OCI-LY3 (cell line): Measurements from ENCODE around the gene CACNG8.

ENCODE experiments used
- H2AFZ ChIP-seq: fragments of 200-600, 300-600 bp; shearing (Covaris generic); 2 replicates; pipeline ENCODE4 v1.6.0; 2014; ENCODE audit warnings: antibody characterized with exemption, low read depth, low read length
- H3K27ac ChIP-seq: fragments of 200-600, 300-600 bp; sonication (generic); 2 replicates; pipeline ENCODE4 v1.5.1; 2014; ENCODE audit warnings: mild to moderate bottlenecking, low read length, moderate library complexity, mixed read lengths
- H3K27me3 ChIP-seq: fragments of 200-600, 300-600 bp; sonication (generic); 2 replicates; pipeline ENCODE4 v1.6.1; 2014; ENCODE audit warnings: low read depth, low read length, mixed read lengths
- H3K36me3 ChIP-seq: fragments of 200-600, 300-600 bp; sonication (generic); replicated peaks from 2 replicates; pipeline ENCODE3; 2014; ENCODE audit warnings: low read depth, low read length, mixed read lengths
- H3K4me1 ChIP-seq: fragments of 300-600, 200-600 bp; sonication (generic); 2 replicates; pipeline ENCODE4 v1.6.1; 2014; ENCODE audit warnings: low read length, mixed read lengths
- H3K4me2 ChIP-seq: fragments of 200-600, 300-600 bp; sonication (generic); 2 replicates; pipeline ENCODE4 v1.6.1; 2014; ENCODE audit warnings: low read length, mixed read lengths
- H3K4me3 ChIP-seq: fragments of 300-600, 200-600 bp; sonication (generic); 2 replicates; pipeline ENCODE4 v1.5.1; 2014; ENCODE audit warnings: antibody characterized with exemption, mild to moderate bottlenecking, low read length, moderate library complexity
- H3K79me2 ChIP-seq: fragments of 300-600, 200-600 bp; shearing (Covaris generic); 2 replicates; pipeline ENCODE4 v1.6.1; 2014; ENCODE audit warnings: mild to moderate bottlenecking, low read length, mixed read lengths
- H3K9ac ChIP-seq: fragments of 300-600, 200-600 bp; shearing (Covaris generic); 2 replicates; pipeline ENCODE4 v1.6.0; 2014; ENCODE audit warnings: mild to moderate bottlenecking, low read length, moderate library complexity
- H3K9me3 ChIP-seq: fragments of 200-600, 300-600 bp; shearing (Covaris generic); 2 replicates; pipeline ENCODE4 v1.6.1; 2014; ENCODE audit warnings: low read length, mixed read lengths; ENCODE audit not compliant: insufficient read depth
- H4K20me1 ChIP-seq: fragments of 200-600, 300-600 bp; sonication (generic); 2 replicates; pipeline ENCODE4 v1.6.1; 2016; ENCODE audit warnings: low read length, mixed read lengths; ENCODE audit not compliant: insufficient read depth
- EZH2phosphoT487 ChIP-seq: fragments of 200-600 bp; shearing (Covaris generic); IDR thresholded peaks from 2 replicates; pipeline ENCODE4 v1.6.1; 2018; ENCODE audit warnings: antibody characterized with exemption, mixed run types, low read depth
- TF ChIP-seq, protein P1 (sequence below): fragments of 200-600, 300-600 bp; sonication (generic); IDR thresholded peaks from 2 replicates; pipeline ENCODE4 v1.5.1; 2014; ENCODE audit warnings: antibody characterized with exemption, low read length, low read depth

CACNG8 gene

DNA sequence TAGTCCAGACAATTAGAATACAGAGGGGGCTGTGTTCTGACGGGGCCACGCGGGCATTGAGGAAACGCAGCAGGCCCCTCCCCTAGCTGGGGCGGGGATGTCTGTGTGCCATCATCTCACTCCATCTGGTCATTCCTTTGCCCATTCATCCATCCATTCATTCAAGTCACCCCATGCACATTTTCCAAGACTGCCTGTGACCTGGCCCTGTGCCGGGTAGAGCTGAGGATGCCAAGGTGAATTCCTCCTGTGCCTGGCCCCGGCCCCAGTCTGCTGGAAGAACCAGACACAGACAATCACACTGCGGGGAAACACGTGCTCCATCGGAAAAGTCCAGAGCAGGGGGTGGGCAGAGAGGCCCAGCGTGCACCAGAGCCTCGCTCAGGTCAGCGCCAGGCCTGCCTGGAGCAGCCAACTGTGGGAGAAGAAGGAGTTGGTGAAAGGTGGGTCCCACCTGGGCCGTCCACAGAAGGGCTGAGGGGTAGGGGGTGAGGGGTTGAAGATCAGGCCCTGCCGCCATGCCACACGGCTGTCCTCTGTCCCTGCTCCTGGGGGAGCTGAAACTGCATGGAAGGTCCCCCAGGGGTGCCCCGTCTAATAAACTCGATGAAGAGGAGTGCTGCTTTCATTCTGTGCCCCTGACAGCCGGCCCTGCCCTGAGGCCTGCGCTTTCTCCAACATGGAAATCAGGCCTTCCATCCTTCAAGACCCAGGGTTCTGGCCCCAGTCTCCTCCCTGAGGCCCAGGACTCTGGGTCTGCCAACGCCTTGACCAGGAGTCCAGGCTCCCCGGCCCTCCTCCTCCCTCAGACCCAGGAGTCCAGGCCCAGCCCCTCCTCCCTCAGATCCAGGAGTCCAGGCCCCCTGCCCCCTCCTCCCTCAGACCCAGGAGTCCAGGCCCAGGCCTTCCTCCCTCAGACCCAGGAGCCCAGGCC, 27.1 kb downstream of the CACNG8 start:
- no peak overlapping the region for H3K27ac ChIP-seq
- no peaks in the 10 kb centered on the region for H3K9me3 ChIP-seq
- H3K79me2 ChIP-seq, result no peaks in the 10 kb centered on the region
- H4K20me1 ChIP-seq, result no peaks in the 10 kb centered on the region
- H3K4me2 ChIP-seq, result no peak overlapping the region
- H2AFZ ChIP-seq, result no peak overlapping the region
- no peaks in the 10 kb centered on the region for H3K27me3 ChIP-seq
- H3K36me3 ChIP-seq, result no peaks in the 10 kb centered on the region
- no peak overlapping the region for H3K4me3 ChIP-seq
- no peaks in the 10 kb centered on the region for H3K4me1 ChIP-seq
- TF ChIP-seq EZH2phosphoT487, result no peak
- TF ChIP-seq, protein P1, sequence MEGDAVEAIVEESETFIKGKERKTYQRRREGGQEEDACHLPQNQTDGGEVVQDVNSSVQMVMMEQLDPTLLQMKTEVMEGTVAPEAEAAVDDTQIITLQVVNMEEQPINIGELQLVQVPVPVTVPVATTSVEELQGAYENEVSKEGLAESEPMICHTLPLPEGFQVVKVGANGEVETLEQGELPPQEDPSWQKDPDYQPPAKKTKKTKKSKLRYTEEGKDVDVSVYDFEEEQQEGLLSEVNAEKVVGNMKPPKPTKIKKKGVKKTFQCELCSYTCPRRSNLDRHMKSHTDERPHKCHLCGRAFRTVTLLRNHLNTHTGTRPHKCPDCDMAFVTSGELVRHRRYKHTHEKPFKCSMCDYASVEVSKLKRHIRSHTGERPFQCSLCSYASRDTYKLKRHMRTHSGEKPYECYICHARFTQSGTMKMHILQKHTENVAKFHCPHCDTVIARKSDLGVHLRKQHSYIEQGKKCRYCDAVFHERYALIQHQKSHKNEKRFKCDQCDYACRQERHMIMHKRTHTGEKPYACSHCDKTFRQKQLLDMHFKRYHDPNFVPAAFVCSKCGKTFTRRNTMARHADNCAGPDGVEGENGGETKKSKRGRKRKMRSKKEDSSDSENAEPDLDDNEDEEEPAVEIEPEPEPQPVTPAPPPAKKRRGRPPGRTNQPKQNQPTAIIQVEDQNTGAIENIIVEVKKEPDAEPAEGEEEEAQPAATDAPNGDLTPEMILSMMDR, result no peak
- no peak overlapping the region for H3K9ac ChIP-seq

DNA sequence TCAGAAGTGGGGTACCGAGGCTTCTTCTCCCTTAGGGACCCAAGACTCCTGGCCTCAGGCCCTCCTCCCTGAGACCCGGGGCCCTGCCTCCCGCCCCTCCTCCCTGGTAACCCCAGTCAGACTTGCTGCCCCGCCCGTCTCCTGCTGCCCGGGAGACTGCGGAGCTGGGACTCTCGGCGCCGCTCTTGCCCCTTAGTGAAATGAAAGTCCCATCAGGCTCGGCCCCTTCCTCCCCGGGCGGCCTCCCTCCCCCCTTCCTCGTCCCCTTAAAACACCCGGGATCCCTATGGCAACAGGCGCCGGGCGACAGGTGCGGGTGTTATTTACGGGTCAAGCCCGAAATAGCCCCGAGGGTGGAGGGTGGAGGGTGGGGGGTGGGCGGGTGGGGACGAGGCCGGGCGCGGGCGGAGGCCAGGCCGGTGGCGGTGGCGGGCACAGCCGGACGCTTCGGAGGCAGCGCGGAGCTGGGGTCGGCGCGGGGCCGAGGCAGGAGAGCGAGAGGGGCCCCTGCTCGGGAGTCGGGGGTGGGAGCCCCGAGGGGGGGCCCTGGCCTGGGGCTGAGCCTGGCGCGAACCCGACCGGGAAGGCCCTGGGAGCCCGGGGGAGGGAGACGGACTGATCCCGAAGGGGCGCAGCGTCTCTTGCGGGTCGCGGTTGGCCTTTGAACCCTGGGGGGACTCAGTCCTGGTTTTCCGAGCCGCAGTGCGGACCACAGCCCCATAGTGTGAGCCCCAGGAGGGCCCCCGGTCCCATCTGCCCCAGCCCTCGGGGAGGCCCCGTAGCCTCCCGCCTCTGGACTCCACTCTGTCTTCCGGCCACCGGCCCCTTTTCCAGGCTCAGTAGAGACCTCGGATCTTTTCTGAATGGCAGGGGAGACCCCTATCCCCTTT, 28.7 kb downstream of the CACNG8 start, which contains the start of gene CACNG6:
TSS of gene CACNG6 (plus strand) at position 414 of the 890 bp plus-strand sequence. CDS start 1,241 bp downstream, outside the sequence.
- no peaks in the 10 kb centered on the region for H3K4me1 ChIP-seq
- no peak within 1 kb of the TSS for H3K9ac ChIP-seq
- H3K36me3 ChIP-seq, result no peaks in the 10 kb centered on the region
- no peaks in the 10 kb centered on the region for H3K79me2 ChIP-seq
- H3K27ac ChIP-seq, result no peak within 1 kb of the TSS
- no peak within 1 kb of the TSS for H3K4me3 ChIP-seq
- H3K9me3 ChIP-seq, result no peaks in the 10 kb centered on the region
- no peaks in the 10 kb centered on the region for H4K20me1 ChIP-seq
- H2AFZ ChIP-seq, result no peak within 1 kb of the TSS
- H3K27me3 ChIP-seq, result no peaks in the 10 kb centered on the region
- H3K4me2 ChIP-seq, result no peak within 1 kb of the TSS
- TF ChIP-seq EZH2phosphoT487, result no peak
- TF ChIP-seq, protein P1, result no peak

DNA sequence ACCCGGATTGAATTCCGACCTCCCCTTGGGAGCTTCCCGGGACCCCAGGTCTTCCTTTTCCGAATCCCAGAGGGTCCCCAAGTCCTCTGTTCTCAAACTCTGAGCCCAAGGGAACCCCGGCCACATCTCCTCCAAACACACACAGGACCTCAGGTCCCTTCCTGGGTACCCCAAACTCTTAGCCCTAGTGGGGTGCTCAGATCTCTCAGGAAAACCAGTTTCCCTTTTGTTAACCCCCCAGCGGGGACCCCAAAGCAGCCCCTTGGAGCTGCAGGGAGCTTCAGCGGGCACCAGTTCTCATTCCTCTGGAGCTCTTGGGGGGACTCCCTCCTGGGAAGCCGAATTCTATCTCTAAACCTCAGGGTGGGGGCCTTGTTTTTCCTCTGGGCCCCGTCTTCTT, 29.5 kb downstream of the CACNG8 start:
- no peak for TF ChIP-seq EZH2phosphoT487
- Histone ChIP-seq H3K4me2 (no peak overlapping the region), H4K20me1 (no peaks in the 10 kb centered on the region), H3K36me3 (no peaks in the 10 kb centered on the region), H3K27me3 (no peaks in the 10 kb centered on the region), H3K4me3 (no peak overlapping the region), H3K9me3 (no peaks in the 10 kb centered on the region), H3K9ac (no peak overlapping the region), H2AFZ (no peak overlapping the region), H3K27ac (no peak overlapping the region), H3K79me2 (no peaks in the 10 kb centered on the region), H3K4me1 (no peaks in the 10 kb centered on the region)

DNA sequence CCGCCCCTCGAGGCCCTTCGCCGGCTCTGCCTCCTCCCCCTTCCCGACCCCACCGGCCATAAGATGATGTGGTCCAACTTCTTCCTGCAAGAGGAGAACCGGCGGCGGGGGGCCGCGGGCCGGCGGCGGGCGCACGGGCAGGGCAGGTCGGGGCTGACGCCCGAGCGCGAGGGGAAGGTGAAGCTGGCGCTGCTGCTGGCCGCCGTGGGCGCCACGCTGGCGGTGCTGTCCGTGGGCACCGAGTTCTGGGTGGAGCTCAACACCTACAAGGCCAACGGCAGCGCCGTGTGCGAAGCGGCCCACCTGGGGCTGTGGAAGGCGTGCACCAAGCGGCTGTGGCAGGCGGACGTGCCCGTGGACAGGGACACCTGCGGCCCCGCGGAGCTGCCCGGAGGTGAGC, 30.1 kb downstream of the CACNG8 start:
- H3K36me3 ChIP-seq, result no peaks in the 10 kb centered on the region
- TF ChIP-seq, protein P1, result no peak
- no peak for TF ChIP-seq EZH2phosphoT487
- no peaks in the 10 kb centered on the region for H3K27me3 ChIP-seq
- no peak overlapping the region for H3K27ac ChIP-seq
- H2AFZ ChIP-seq, result no peak overlapping the region
- H3K4me2 ChIP-seq, result no peak overlapping the region
- H3K9me3 ChIP-seq, result no peaks in the 10 kb centered on the region
- H3K4me1 ChIP-seq, result no peaks in the 10 kb centered on the region
- H4K20me1 ChIP-seq, result no peaks in the 10 kb centered on the region
- no peak overlapping the region for H3K4me3 ChIP-seq
- no peaks in the 10 kb centered on the region for H3K79me2 ChIP-seq
- H3K9ac ChIP-seq, result no peak overlapping the region
